K562 (cell line): Measurements from ENCODE around the gene LST1. TPM values are rescaled to one million over a fixed set of nuclear protein-coding genes. Genes with fewer than 3 reads are reported as not detected.

Source experiments
- ARID4B ChIP-seq: sonication (generic); formaldehyde crosslinking; IDR thresholded peaks from 2 replicates; pipeline ENCODE4 v1.8.0; 2022; ENCODE audit warnings: mild to moderate bottlenecking, missing genetic modification reagents
- BRD4 ChIP-seq: fragments of 200-600 bp; sonication (generic); IDR thresholded peaks from 2 replicates; pipeline ENCODE4 v1.6.1; 2017; ENCODE audit warnings: inconsistent platforms
- CC2D1A ChIP-seq: fragments of 450-650 bp; IDR thresholded peaks from 2 replicates; pipeline ENCODE4 v1.6.1; 2017; ENCODE audit warnings: mild to moderate bottlenecking
- KHSRP ChIP-seq: fragments of 450-650 bp; IDR thresholded peaks from 2 replicates; pipeline ENCODE4 v1.6.1; 2017
- LCOR ChIP-seq: sonication (generic); formaldehyde crosslinking; IDR thresholded peaks from 2 replicates; pipeline ENCODE4 v1.8.0; 2022; ENCODE audit warnings: mild to moderate bottlenecking, missing genetic modification reagents
- TOE1 ChIP-seq, 2 experiments: fragments of 450-650 bp in 1 of 2; sonication (generic) in 1 of 2; formaldehyde crosslinking in 1 of 2; IDR thresholded peaks; 2 replicates each; pipeline versions ENCODE4 v1.7.1 to v1.8.0; 2016 to 2022; ENCODE audit warnings: borderline replicate concordance in 2 of 2, mild to moderate bottlenecking in 2 of 2, antibody characterized with exemption in 1 of 2, inconsistent platforms in 1 of 2, low read depth in 1 of 2, missing genetic modification reagents in 1 of 2, moderate library complexity in 1 of 2
- ZNF134 ChIP-seq: fragments of 250-450 bp; sonication (Bioruptor Pico); conservative IDR thresholded peaks from 2 replicates; pipeline ENCODE4 v1.4.0; 2020
- ZNF212 ChIP-seq: fragments of 450-650 bp; formaldehyde crosslinking; IDR thresholded peaks from 2 replicates; pipeline ENCODE4 v1.4.0; 2020; ENCODE audit warnings: mild to moderate bottlenecking
- polyA plus RNA-seq, 8 experiments: library from polyadenylated mRNA; depleted of rRNA in 4 of 8; stranded (reverse) in 5 of 8; unstranded in 3 of 8; fragments of >200 nt; fragmentation: Nextera tagmentation in 2 of 8; fragmentation: Illumina TruSeq in 1 of 8; extraction: Ambion mirVana in 2 of 8; extraction: Trizol in 1 of 8; gene quantifications; 2 replicates each; pipeline versions ENCODE4 v1.2.1 to v1.2.3, GENCODE V29; 2011 to 2014; ENCODE audit warnings: inconsistent platforms in 1 of 8, missing spikeins in 1 of 8
- total RNA-seq, 7 experiments: library from RNA; depleted of rRNA in 6 of 7; stranded (reverse); fragments of >200 nt in 6 of 7; fragmentation: Illumina TruSeq in 2 of 7; extraction: Trizol in 2 of 7; gene quantifications; 2 replicates each; pipeline versions ENCODE4 v1.2.1 to v1.2.3, GENCODE V29; 2011 to 2021; ENCODE audit warnings: low replicate concordance in 1 of 7
- TF ChIP-seq, protein P1 (sequence below): fragments of 450-650 bp; IDR thresholded peaks from 2 replicates; pipeline ENCODE4 v1.6.1; 2016; ENCODE audit warnings: mild to moderate bottlenecking, moderate library complexity
- TF ChIP-seq, protein P2 (sequence below): fragments of 250-450 bp; sonication (Bioruptor Pico); IDR thresholded peaks from 2 replicates; pipeline ENCODE4 v1.4.0; 2020

LST1 gene
- total and polyA plus RNA-seq, 9 of the 15 experiments (the other 6 are each of a cell fraction or from before 2014, with no cell fraction given), result 0.82 to 7.8 (median 1.7) TPM

DNA sequence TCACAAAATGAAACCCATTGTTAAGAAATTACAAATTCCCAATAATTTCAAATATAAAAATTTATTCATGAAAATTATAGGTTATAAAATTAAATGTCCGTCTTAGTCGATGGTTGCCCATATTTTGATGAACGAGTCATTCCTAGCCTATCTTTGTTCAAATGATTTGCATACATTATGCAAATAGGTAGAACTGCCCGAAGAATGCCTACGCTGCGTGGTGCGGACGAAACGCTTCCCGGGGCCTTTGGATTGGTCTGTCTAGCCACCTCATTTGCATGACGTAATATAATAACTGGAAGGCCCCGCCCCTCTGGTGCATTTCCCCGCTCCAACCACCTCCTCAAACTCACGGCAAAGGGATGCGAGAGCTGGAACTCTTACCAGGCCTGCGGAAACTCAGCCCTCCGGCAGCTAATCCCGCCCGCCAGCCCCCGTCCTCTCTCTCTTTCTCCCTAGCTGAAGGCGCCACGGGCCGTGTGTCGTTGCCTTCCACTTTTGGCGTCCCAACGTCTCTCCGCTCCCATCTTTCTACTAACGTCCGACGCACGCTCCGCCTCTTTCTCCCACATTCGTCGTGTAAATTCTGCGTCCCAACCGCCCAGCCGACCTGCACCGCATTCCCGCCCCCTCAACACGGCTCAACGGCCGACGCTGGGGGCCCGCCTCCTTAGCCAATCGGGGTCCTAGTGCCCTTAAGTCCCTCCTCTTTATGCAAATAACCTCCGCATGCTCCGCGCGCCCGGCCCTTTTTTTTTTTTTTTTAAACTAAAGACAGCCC is 33.9 kb downstream of the LST1 start (continued):
- TF ChIP-seq, protein P1, sequence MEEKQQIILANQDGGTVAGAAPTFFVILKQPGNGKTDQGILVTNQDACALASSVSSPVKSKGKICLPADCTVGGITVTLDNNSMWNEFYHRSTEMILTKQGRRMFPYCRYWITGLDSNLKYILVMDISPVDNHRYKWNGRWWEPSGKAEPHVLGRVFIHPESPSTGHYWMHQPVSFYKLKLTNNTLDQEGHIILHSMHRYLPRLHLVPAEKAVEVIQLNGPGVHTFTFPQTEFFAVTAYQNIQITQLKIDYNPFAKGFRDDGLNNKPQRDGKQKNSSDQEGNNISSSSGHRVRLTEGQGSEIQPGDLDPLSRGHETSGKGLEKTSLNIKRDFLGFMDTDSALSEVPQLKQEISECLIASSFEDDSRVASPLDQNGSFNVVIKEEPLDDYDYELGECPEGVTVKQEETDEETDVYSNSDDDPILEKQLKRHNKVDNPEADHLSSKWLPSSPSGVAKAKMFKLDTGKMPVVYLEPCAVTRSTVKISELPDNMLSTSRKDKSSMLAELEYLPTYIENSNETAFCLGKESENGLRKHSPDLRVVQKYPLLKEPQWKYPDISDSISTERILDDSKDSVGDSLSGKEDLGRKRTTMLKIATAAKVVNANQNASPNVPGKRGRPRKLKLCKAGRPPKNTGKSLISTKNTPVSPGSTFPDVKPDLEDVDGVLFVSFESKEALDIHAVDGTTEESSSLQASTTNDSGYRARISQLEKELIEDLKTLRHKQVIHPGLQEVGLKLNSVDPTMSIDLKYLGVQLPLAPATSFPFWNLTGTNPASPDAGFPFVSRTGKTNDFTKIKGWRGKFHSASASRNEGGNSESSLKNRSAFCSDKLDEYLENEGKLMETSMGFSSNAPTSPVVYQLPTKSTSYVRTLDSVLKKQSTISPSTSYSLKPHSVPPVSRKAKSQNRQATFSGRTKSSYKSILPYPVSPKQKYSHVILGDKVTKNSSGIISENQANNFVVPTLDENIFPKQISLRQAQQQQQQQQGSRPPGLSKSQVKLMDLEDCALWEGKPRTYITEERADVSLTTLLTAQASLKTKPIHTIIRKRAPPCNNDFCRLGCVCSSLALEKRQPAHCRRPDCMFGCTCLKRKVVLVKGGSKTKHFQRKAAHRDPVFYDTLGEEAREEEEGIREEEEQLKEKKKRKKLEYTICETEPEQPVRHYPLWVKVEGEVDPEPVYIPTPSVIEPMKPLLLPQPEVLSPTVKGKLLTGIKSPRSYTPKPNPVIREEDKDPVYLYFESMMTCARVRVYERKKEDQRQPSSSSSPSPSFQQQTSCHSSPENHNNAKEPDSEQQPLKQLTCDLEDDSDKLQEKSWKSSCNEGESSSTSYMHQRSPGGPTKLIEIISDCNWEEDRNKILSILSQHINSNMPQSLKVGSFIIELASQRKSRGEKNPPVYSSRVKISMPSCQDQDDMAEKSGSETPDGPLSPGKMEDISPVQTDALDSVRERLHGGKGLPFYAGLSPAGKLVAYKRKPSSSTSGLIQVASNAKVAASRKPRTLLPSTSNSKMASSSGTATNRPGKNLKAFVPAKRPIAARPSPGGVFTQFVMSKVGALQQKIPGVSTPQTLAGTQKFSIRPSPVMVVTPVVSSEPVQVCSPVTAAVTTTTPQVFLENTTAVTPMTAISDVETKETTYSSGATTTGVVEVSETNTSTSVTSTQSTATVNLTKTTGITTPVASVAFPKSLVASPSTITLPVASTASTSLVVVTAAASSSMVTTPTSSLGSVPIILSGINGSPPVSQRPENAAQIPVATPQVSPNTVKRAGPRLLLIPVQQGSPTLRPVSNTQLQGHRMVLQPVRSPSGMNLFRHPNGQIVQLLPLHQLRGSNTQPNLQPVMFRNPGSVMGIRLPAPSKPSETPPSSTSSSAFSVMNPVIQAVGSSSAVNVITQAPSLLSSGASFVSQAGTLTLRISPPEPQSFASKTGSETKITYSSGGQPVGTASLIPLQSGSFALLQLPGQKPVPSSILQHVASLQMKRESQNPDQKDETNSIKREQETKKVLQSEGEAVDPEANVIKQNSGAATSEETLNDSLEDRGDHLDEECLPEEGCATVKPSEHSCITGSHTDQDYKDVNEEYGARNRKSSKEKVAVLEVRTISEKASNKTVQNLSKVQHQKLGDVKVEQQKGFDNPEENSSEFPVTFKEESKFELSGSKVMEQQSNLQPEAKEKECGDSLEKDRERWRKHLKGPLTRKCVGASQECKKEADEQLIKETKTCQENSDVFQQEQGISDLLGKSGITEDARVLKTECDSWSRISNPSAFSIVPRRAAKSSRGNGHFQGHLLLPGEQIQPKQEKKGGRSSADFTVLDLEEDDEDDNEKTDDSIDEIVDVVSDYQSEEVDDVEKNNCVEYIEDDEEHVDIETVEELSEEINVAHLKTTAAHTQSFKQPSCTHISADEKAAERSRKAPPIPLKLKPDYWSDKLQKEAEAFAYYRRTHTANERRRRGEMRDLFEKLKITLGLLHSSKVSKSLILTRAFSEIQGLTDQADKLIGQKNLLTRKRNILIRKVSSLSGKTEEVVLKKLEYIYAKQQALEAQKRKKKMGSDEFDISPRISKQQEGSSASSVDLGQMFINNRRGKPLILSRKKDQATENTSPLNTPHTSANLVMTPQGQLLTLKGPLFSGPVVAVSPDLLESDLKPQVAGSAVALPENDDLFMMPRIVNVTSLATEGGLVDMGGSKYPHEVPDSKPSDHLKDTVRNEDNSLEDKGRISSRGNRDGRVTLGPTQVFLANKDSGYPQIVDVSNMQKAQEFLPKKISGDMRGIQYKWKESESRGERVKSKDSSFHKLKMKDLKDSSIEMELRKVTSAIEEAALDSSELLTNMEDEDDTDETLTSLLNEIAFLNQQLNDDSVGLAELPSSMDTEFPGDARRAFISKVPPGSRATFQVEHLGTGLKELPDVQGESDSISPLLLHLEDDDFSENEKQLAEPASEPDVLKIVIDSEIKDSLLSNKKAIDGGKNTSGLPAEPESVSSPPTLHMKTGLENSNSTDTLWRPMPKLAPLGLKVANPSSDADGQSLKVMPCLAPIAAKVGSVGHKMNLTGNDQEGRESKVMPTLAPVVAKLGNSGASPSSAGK, result peak; percentile 95
- TF ChIP-seq ZNF134 (CRISPR knock-in tag), result 0 out of 2 replicates have a peak, but pooled peaks have one; percentile 27
- TF ChIP-seq KHSRP, result peak; percentile 71
- peak; percentile 65 for TF ChIP-seq ARID4B (CRISPR knock-in tag)
- TF ChIP-seq ZNF212 (CRISPR knock-in tag), result peak; percentile 79; the same call in 1 of the 2 replicates
- peak; percentile 79; the same call in 1 of the 2 replicates for TF ChIP-seq LCOR
- TF ChIP-seq BRD4, result no peak
- peak; percentile 91 for TF ChIP-seq CC2D1A
- TF ChIP-seq, protein P2, sequence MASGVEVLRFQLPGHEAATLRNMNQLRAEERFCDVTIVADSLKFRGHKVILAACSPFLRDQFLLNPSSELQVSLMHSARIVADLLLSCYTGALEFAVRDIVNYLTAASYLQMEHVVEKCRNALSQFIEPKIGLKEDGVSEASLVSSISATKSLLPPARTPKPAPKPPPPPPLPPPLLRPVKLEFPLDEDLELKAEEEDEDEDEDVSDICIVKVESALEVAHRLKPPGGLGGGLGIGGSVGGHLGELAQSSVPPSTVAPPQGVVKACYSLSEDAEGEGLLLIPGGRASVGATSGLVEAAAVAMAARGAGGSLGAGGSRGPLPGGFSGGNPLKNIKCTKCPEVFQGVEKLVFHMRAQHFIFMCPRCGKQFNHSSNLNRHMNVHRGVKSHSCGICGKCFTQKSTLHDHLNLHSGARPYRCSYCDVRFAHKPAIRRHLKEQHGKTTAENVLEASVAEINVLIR (CRISPR knock-in tag), result peak; percentile 84
- peak; percentile 70 for TF ChIP-seq TOE1 (IDR thresholded peaks at IDR 0.05; ENCODE audit: borderline replicate concordance)
- no peak for TF ChIP-seq TOE1 (CRISPR knock-in tag; IDR thresholded peaks at IDR 0.05; ENCODE audit: borderline replicate concordance, low read depth)
